ENCODE results near the gene SLC26A1. TPM values are rescaled to one million over a fixed set of nuclear protein-coding genes. Genes with fewer than 3 reads are reported as not detected.
A peak's percentile ranks its signal among the peaks of the same experiment; 100 is the strongest.

Gene SLC26A1
- total and polyA plus RNA-seq, 2 of the 13 experiments (the other 11 are each of a cell fraction or from before 2014, with no cell fraction given), result 5.4 to 22.9 TPM

GRCh38 chr4:1042352-1043055 lies 49.3 kb upstream of the SLC26A1 start (continued):
- TF ChIP-seq ZNF563 (CRISPR knock-in tag; IDR thresholded peaks at IDR 0.05) (no peak), NCOR1 (IDR thresholded peaks at IDR 0.05; ENCODE audit: borderline replicate concordance, low read length) (no peak), FOXA1 (IDR thresholded peaks at IDR 0.05) (no peak), FOXA1 (CRISPR knock-in tag; IDR thresholded peaks at IDR 0.05) (no peak), ZNF512B (CRISPR knock-in tag; IDR thresholded peaks at IDR 0.05; ENCODE audit: borderline replicate concordance) (no peak)

- 43% methylated on average over 4 of the region's 8 CpGs for WGBS (ENCODE audit: low lambda C conversion rate)
- peaks cover 16 to 66% of the 10 kb centered on the region in 2 experiments for H3K27me3 ChIP-seq (ENCODE audit: control insufficient read depth in 1 of 2, insufficient read depth in 2 of 2, low read length in 2 of 2)
- no peak overlapping the region for H2AFZ ChIP-seq (ENCODE audit: low read length)
- H3K79me2 ChIP-seq (ENCODE audit: insufficient read depth, low read length), result no peaks in the 10 kb centered on the region
- H3K9me3 ChIP-seq (ENCODE audit: low read length), result no peaks in the 10 kb centered on the region
- H4K20me1 ChIP-seq (ENCODE audit: insufficient read depth, low read length), result peaks cover 16% of the 10 kb centered on the region; the same call in 1 of the 2 replicates
- no TSS peak for BruUV-seq (replicated peaks)
- DNase-seq (ENCODE audit: low spot score), result no peak
- H3K4me1 ChIP-seq (ENCODE audit: insufficient read depth, low read length), result peaks cover 64% of the 10 kb centered on the region
- ChIA-PET CTCF (ENCODE audit: low intra/inter-chr PET ratio, low total read pairs) (no interaction called here), POLR2A (no interaction called here)
- H3K4me2 ChIP-seq (ENCODE audit: low read depth, low read length), result no peak overlapping the region
- 0 out of 2 replicates have a peak, but pooled peaks have one; percentile 68 for TF ChIP-seq EZH2 (conservative IDR thresholded peaks at IDR 0.05; ENCODE audit: low read depth, low read length)
- no peak for TF ChIP-seq RNF219 (CRISPR knock-in tag; IDR thresholded peaks at IDR 0.05)
- H3K27ac ChIP-seq (ENCODE audit: extremely low read length, insufficient read depth, low read length), result no peak overlapping the region
- no peak overlapping the region for H3K4me3 ChIP-seq (replicated peaks in 1 of 3; ENCODE audit: insufficient read depth in 1 of 3, low read depth in 2 of 3, low read length in 3 of 3)
- intact Hi-C loops (cut with micrococcal nuclease; ENCODE audit: unreplicated experiment) (no loop called here), in situ Hi-C loops (cut with HindIII; ENCODE audit: extremely low pct_ligation_motif_present, low pct_unique_long_range_greater_than_20kb) (no loop called here)
- no peak overlapping the region for H3K9ac ChIP-seq (ENCODE audit: insufficient read depth, low read depth, low read length)
- ATAC-seq, result no peak
- FAIRE-seq, result no peak
- H3K36me3 ChIP-seq (replicated peaks in 1 of 2; ENCODE audit: control insufficient read depth in 1 of 2, insufficient read depth in 2 of 2, low read length in 2 of 2), result no peaks in the 10 kb centered on the region
Measured at GRCh38 chr4:1041936-1042330, 48.7 kb upstream of the SLC26A1 start.

Measured in HepG2 (cell line).